ENCODE data around the gene PLA2G4D.
A peak's percentile ranks its signal among the peaks of the same experiment; 100 is the strongest.
"Not testable (repeated sequence)": the region's sequence is repeated elsewhere in the genome, so short reads cannot be mapped to it uniquely, and the experiment has no call there.

Gene PLA2G4D

GRCh38 chr15:42092398-42093318 lies 1.7 kb downstream of the PLA2G4D start:
- no peaks in the 10 kb centered on the region for H3K36me3 ChIP-seq
- no peak for TF ChIP-seq Cebpa-rat (IDR thresholded peaks at IDR 0.05)
- H3K27ac ChIP-seq, result no peak overlapping the region
- H3K4me3 ChIP-seq, result no peak overlapping the region
- peak overlapping the region; percentile 88 for H3K4me2 ChIP-seq
- no peaks in the 10 kb centered on the region for H3K27me3 ChIP-seq
- no peaks in the 10 kb centered on the region for H3K9me3 ChIP-seq
- H3K9ac ChIP-seq, result 0 out of 2 replicates have a peak overlapping the region, but pooled peaks have one; percentile 7
- H4K20me1 ChIP-seq, result no peaks in the 10 kb centered on the region
- peaks cover 73% of the 10 kb centered on the region for H3K4me1 ChIP-seq

GRCh38 chr15:42091753-42092397 lies 2.5 kb downstream of the PLA2G4D start:
- H3K9me3 ChIP-seq, H4K20me1 ChIP-seq, H3K9ac ChIP-seq, H3K27ac ChIP-seq, H3K4me3 ChIP-seq, H3K27me3 ChIP-seq, H3K36me3 ChIP-seq: not testable (repeated sequence)
- H3K4me1 ChIP-seq, result peaks cover 74% of the 10 kb centered on the region
- H3K4me2 ChIP-seq, result peak overlapping the region; percentile 88

GRCh38 chr15:42090781-42091180 lies 3.6 kb downstream of the PLA2G4D start:
- Histone ChIP-seq H3K36me3 (no peaks in the 10 kb centered on the region), H3K4me1 (peaks cover 74% of the 10 kb centered on the region), H3K4me3 (no peak overlapping the region), H3K27me3 (no peaks in the 10 kb centered on the region), H3K9me3 (no peaks in the 10 kb centered on the region), H4K20me1 (no peaks in the 10 kb centered on the region), H3K9ac (no peak overlapping the region), H3K4me2 (no peak overlapping the region), H3K27ac (no peak overlapping the region)
- no peak for TF ChIP-seq Cebpa-rat (IDR thresholded peaks at IDR 0.05)

GRCh38 chr15:42090370-42090769 lies 4.0 kb downstream of the PLA2G4D start:
- Histone ChIP-seq H3K36me3 (no peaks in the 10 kb centered on the region), H4K20me1 (no peaks in the 10 kb centered on the region), H3K9me3 (no peaks in the 10 kb centered on the region), H3K27me3 (no peaks in the 10 kb centered on the region), H3K4me2 (peak overlapping the region; percentile 21; the same call in 1 of the 2 replicates), H3K4me1 (peaks cover 70% of the 10 kb centered on the region), H3K4me3 (no peak overlapping the region), H3K9ac (no peak overlapping the region), H3K27ac (no peak overlapping the region)
- TF ChIP-seq Cebpa-rat (IDR thresholded peaks at IDR 0.05), result no peak

GRCh38 chr15:42089942-42090341 lies 4.4 kb downstream of the PLA2G4D start:
- Histone ChIP-seq H4K20me1 (no peaks in the 10 kb centered on the region), H3K4me1 (peaks cover 68% of the 10 kb centered on the region), H3K27ac (no peak overlapping the region), H3K4me3 (no peak overlapping the region), H3K4me2 (no peak overlapping the region; the same call in 1 of the 2 replicates), H3K9me3 (no peaks in the 10 kb centered on the region), H3K36me3 (no peaks in the 10 kb centered on the region), H3K9ac (no peak overlapping the region), H3K27me3 (no peaks in the 10 kb centered on the region)
- no peak for TF ChIP-seq Cebpa-rat (IDR thresholded peaks at IDR 0.05)

GRCh38 chr15:42088801-42089640 lies 5.3 kb downstream of the PLA2G4D start:
- no peak overlapping the region for H3K27ac ChIP-seq
- H4K20me1 ChIP-seq, result no peaks in the 10 kb centered on the region
- no peaks in the 10 kb centered on the region for H3K36me3 ChIP-seq
- peaks cover 64% of the 10 kb centered on the region for H3K4me1 ChIP-seq
- H3K4me3 ChIP-seq, result no peak overlapping the region
- H3K9me3 ChIP-seq, result no peaks in the 10 kb centered on the region
- H3K27me3 ChIP-seq, result no peaks in the 10 kb centered on the region
- peak overlapping the region; percentile 22; the same call in 1 of the 2 replicates for H3K9ac ChIP-seq
- TF ChIP-seq Cebpa-rat (IDR thresholded peaks at IDR 0.05), result no peak
- peak overlapping the region; percentile 68 for H3K4me2 ChIP-seq

GRCh38 chr15:42087926-42088800 lies 6.2 kb downstream of the PLA2G4D start:
- Histone ChIP-seq H3K36me3 (no peaks in the 10 kb centered on the region), H3K4me2 (peak overlapping the region; percentile 68), H3K4me1 (peaks cover 55% of the 10 kb centered on the region), H4K20me1 (no peaks in the 10 kb centered on the region), H3K9ac (peak overlapping the region; percentile 22; the same call in 1 of the 2 replicates), H3K9me3 (no peaks in the 10 kb centered on the region), H3K27ac (no peak overlapping the region), H3K27me3 (no peaks in the 10 kb centered on the region), H3K4me3 (no peak overlapping the region)
- TF ChIP-seq Cebpa-rat (IDR thresholded peaks at IDR 0.05), result no peak

- H3K4me1 ChIP-seq, result peaks cover 48% of the 10 kb centered on the region
- no peak overlapping the region for H3K4me3 ChIP-seq
- no peak for TF ChIP-seq Cebpa-rat (IDR thresholded peaks at IDR 0.05)
- no peak overlapping the region for H3K27ac ChIP-seq
- no peaks in the 10 kb centered on the region for H3K36me3 ChIP-seq
- no peak overlapping the region for H3K4me2 ChIP-seq
- H3K27me3 ChIP-seq, result no peaks in the 10 kb centered on the region
- H3K9ac ChIP-seq, result no peak overlapping the region
- H3K9me3 ChIP-seq, result no peaks in the 10 kb centered on the region
- H4K20me1 ChIP-seq, result no peaks in the 10 kb centered on the region
These were observed 6.9 kb downstream of the PLA2G4D start for GRCh38 chr15:42087460-42087859.

- Histone ChIP-seq H3K4me2 (no peak overlapping the region), H3K27me3 (no peaks in the 10 kb centered on the region), H3K9me3 (no peaks in the 10 kb centered on the region), H3K4me3 (no peak overlapping the region), H3K27ac (no peak overlapping the region), H3K9ac (no peak overlapping the region), H3K4me1 (peaks cover 46% of the 10 kb centered on the region), H4K20me1 (no peaks in the 10 kb centered on the region), H3K36me3 (no peaks in the 10 kb centered on the region)
- TF ChIP-seq Cebpa-rat (IDR thresholded peaks at IDR 0.05), result no peak
These were observed 8.6 kb downstream of the PLA2G4D start for GRCh38 chr15:42085721-42086120.
